Mammary epithelial cell (primary cell): ENCODE results near the gene CIRBP.

ENCODE experiments used
- EZH2 ChIP-seq: IDR thresholded peaks from 2 replicates; pipeline ENCODE4 v1.6.1; 2012; ENCODE audit warnings: low read length, inconsistent platforms, borderline replicate concordance
- TF ChIP-seq, protein P1 (sequence below), 2 donors: IDR thresholded peaks in 1 of 2; conservative IDR thresholded peaks in 1 of 2; 2 replicates each; pipeline ENCODE4 v1.5.1; 2011 to 2012; ENCODE audit warnings: inconsistent platforms in 2 of 2, low read length in 2 of 2, mild to moderate bottlenecking in 2 of 2, control low read depth in 1 of 2, low read depth in 1 of 2; ENCODE audit not compliant: insufficient read depth in 1 of 2; ENCODE audit errors: extremely low read depth in 1 of 2

DNA sequence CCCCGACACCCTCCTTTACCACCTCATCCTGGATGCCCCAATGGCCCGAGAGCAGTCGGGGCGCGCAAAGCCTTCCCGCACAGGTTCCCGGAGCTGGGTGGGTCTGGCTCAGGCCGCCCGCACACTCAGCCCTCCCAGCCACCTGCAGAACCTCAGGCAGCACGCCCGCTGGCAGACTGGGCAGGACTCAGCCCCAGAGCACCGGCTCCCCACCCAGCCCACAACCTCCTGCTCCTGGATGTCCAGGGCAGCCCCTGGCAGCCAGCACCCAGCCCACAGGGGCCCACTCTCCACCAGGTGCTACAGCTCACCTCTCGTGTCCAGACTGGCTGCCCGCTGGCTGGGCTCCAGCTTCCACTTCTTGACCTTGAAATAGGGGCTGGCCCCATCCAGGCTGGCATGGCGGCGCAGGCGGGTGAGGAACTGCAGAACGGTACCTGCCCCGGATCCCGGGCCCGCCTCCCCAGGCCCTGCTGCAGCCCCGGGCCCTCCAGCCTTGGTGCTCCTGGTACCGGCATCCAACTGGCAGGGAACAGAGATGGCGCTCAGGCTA lies 35.9 kb upstream of the CIRBP start:
- TF ChIP-seq, protein P1, sequence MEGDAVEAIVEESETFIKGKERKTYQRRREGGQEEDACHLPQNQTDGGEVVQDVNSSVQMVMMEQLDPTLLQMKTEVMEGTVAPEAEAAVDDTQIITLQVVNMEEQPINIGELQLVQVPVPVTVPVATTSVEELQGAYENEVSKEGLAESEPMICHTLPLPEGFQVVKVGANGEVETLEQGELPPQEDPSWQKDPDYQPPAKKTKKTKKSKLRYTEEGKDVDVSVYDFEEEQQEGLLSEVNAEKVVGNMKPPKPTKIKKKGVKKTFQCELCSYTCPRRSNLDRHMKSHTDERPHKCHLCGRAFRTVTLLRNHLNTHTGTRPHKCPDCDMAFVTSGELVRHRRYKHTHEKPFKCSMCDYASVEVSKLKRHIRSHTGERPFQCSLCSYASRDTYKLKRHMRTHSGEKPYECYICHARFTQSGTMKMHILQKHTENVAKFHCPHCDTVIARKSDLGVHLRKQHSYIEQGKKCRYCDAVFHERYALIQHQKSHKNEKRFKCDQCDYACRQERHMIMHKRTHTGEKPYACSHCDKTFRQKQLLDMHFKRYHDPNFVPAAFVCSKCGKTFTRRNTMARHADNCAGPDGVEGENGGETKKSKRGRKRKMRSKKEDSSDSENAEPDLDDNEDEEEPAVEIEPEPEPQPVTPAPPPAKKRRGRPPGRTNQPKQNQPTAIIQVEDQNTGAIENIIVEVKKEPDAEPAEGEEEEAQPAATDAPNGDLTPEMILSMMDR (conservative IDR thresholded peaks at IDR 0.05 in 1 of 2, IDR thresholded peaks at IDR 0.05 in 1 of 2; ENCODE audit: extremely low read depth in 1 of 2, insufficient read depth in 1 of 2, low read depth in 1 of 2, low read length in 2 of 2), result no peak
- TF ChIP-seq EZH2, result no peak
